ENCODE results near the gene FNBP1.

- no peak for TF ChIP-seq FOXP2 (optimal IDR thresholded peaks at IDR 0.05; ENCODE audit: control extremely low read depth, extremely low read length, insufficient read depth)
- no peak for TF ChIP-seq POLR2AphosphoS5 (IDR thresholded peaks at IDR 0.05; ENCODE audit: borderline replicate concordance, low read depth, low read length)
These were observed 108.2 kb downstream of the FNBP1 start for GRCh38 chr9:129934780-129935179.

Measured in SK-N-MC (cell line).